SK-N-SH treated with all-trans-retinoic acid at 6 μM for 48 hours (cell line): ENCODE results near the gene IL17RC.

Experiments
- ATAC-seq: fragments of 200-7000 bp; cut with Tn5 transposase; 3 replicates; pipeline ENCODE4 v1.9.1; 2020; ENCODE audit warnings: mild to moderate bottlenecking, moderate library complexity
- ARNTL ChIP-seq: fragments of 450-650 bp; formaldehyde crosslinking; IDR thresholded peaks from 2 replicates; pipeline ENCODE4 v1.5.0; 2020; ENCODE audit warnings: low read depth, mild to moderate bottlenecking, moderate library complexity, borderline replicate concordance
- BACH2 ChIP-seq: fragments of 250-450 bp; sonication (Bioruptor Pico); IDR thresholded peaks from 2 replicates; pipeline ENCODE4 v1.9.0; 2021; ENCODE audit warnings: mild to moderate bottlenecking, borderline replicate concordance
- CSDC2 ChIP-seq: fragments of 250-450 bp; sonication (Bioruptor Pico); IDR thresholded peaks from 2 replicates; pipeline ENCODE4 v1.5.0; 2020; ENCODE audit warnings: mild to moderate bottlenecking, moderate library complexity
- CSRNP3 ChIP-seq: fragments of 250-450 bp; sonication (Bioruptor Pico); IDR thresholded peaks from 2 replicates; pipeline ENCODE4 v1.5.1; 2021; ENCODE audit warnings: mild to moderate bottlenecking, moderate library complexity
- ESRRG ChIP-seq: fragments of 250-450 bp; sonication (Bioruptor Pico); IDR thresholded peaks from 2 replicates; pipeline ENCODE4 v1.6.1; 2021; ENCODE audit warnings: mild to moderate bottlenecking
- GLIS3 ChIP-seq: fragments of 250-450 bp; sonication (Bioruptor Pico); IDR thresholded peaks from 2 replicates; pipeline ENCODE4 v1.5.0; 2020; ENCODE audit warnings: mild to moderate bottlenecking, moderate library complexity
- ISL1 ChIP-seq: fragments of 250-450 bp; sonication (Bioruptor Pico); IDR thresholded peaks from 2 replicates; pipeline ENCODE4 v2.1.2; 2022; ENCODE audit warnings: mild to moderate bottlenecking, moderate library complexity
- OSR1 ChIP-seq: fragments of 250-450 bp; sonication (Bioruptor Pico); IDR thresholded peaks from 2 replicates; pipeline ENCODE4 v1.8.0; 2022; ENCODE audit warnings: moderate library complexity, mild to moderate bottlenecking, inconsistent platforms
- PPARA ChIP-seq: fragments of 250-450 bp; sonication (Bioruptor Pico); IDR thresholded peaks from 2 replicates; pipeline ENCODE4 v1.5.0; 2020; ENCODE audit warnings: mild to moderate bottlenecking, borderline replicate concordance
- RARB ChIP-seq: fragments of 250-450 bp; sonication (Bioruptor Pico); IDR thresholded peaks from 2 replicates; pipeline ENCODE4 v1.8.0; 2021; ENCODE audit warnings: mild to moderate bottlenecking, moderate library complexity
- SNAI2 ChIP-seq: fragments of 250-450 bp; sonication (Bioruptor Pico); IDR thresholded peaks from 2 replicates; pipeline ENCODE4 v1.5.0; 2020; ENCODE audit warnings: mild to moderate bottlenecking, moderate library complexity
- TOX ChIP-seq: fragments of 250-450 bp; sonication (Bioruptor Pico); IDR thresholded peaks from 2 replicates; pipeline ENCODE4 v1.8.0; 2021; ENCODE audit warnings: mild to moderate bottlenecking, moderate library complexity, borderline replicate concordance
- ZC3H10 ChIP-seq: fragments of 250-450 bp; sonication (Bioruptor Pico); IDR thresholded peaks from 2 replicates; pipeline ENCODE4 v1.5.1; 2021; ENCODE audit warnings: mild to moderate bottlenecking, moderate library complexity
- ZFP3 ChIP-seq: fragments of 250-450 bp; sonication (Bioruptor Pico); IDR thresholded peaks from 2 replicates; pipeline ENCODE4 v1.5.0; 2020; ENCODE audit warnings: mild to moderate bottlenecking, moderate library complexity
- ZFP30 ChIP-seq: fragments of 450-650 bp; formaldehyde crosslinking; IDR thresholded peaks from 2 replicates; pipeline ENCODE4 v1.5.0; 2022; ENCODE audit warnings: mild to moderate bottlenecking, moderate library complexity
- ZNF565 ChIP-seq: fragments of 450-650 bp; formaldehyde crosslinking; conservative IDR thresholded peaks from 2 replicates; pipeline ENCODE4 v1.5.0; 2020; ENCODE audit warnings: low read depth, mild to moderate bottlenecking, moderate library complexity
- ZNF70 ChIP-seq: fragments of 450-650 bp; formaldehyde crosslinking; IDR thresholded peaks from 2 replicates; pipeline ENCODE4 v1.5.0; 2020; ENCODE audit warnings: mild to moderate bottlenecking, moderate library complexity
- ZNF8 ChIP-seq: fragments of 450-650 bp; formaldehyde crosslinking; IDR thresholded peaks from 2 replicates; pipeline ENCODE4 v1.5.0; 2020; ENCODE audit warnings: mild to moderate bottlenecking, moderate library complexity
- TF ChIP-seq, protein P1 (sequence below): fragments of 250-450 bp; sonication (Bioruptor Pico); IDR thresholded peaks from 2 replicates; pipeline ENCODE4 v1.5.0; 2020; ENCODE audit warnings: mild to moderate bottlenecking, moderate library complexity
- TF ChIP-seq, protein P2 (sequence below): fragments of 250-450 bp; sonication (Bioruptor Pico); IDR thresholded peaks from 2 replicates; pipeline ENCODE4 v1.5.1; 2020; ENCODE audit warnings: low read depth, mild to moderate bottlenecking, moderate library complexity
- TF ChIP-seq, protein P3 (sequence below): fragments of 250-450 bp; sonication (Bioruptor Pico); IDR thresholded peaks from 2 replicates; pipeline ENCODE4 v1.8.0; 2021; ENCODE audit warnings: low read depth, mild to moderate bottlenecking, moderate library complexity, borderline replicate concordance
- TF ChIP-seq, protein P4 (sequence below): fragments of 250-450 bp; sonication (Bioruptor Pico); IDR thresholded peaks from 2 replicates; pipeline ENCODE4 v1.8.0; 2020; ENCODE audit warnings: mild to moderate bottlenecking, moderate library complexity, borderline replicate concordance

The IL17RC gene

DNA sequence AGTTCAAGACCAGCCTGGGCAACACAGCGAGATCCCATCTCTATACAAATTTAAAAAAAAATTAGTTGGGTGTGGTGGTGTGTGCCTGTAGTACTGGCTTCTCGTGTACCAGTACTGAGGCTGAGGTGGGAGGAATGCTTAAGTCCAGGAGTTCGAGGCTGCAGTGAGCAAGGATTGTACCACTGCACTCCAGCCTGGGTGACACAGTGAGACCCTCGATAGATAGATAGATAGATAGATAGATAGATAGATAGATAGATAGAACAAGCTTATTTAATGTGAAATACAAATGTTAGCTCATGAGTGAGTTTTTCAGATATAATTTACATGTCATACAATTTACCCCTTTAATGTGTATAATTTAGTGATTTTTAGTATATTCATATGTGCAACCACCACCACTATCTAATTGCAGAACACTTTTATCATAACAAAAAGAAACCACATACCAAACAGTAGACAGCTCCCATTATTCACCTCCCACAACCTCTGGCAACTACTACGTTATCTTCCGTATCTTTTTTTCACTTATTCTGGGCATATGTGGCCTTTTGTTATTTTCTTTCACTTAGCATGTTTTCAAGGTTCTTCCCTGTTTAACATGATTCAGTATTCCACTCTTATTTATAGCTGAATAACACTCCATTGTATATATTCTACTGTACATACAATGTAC is 48.4 kb downstream of the IL17RC start:
- TF ChIP-seq, protein P1, sequence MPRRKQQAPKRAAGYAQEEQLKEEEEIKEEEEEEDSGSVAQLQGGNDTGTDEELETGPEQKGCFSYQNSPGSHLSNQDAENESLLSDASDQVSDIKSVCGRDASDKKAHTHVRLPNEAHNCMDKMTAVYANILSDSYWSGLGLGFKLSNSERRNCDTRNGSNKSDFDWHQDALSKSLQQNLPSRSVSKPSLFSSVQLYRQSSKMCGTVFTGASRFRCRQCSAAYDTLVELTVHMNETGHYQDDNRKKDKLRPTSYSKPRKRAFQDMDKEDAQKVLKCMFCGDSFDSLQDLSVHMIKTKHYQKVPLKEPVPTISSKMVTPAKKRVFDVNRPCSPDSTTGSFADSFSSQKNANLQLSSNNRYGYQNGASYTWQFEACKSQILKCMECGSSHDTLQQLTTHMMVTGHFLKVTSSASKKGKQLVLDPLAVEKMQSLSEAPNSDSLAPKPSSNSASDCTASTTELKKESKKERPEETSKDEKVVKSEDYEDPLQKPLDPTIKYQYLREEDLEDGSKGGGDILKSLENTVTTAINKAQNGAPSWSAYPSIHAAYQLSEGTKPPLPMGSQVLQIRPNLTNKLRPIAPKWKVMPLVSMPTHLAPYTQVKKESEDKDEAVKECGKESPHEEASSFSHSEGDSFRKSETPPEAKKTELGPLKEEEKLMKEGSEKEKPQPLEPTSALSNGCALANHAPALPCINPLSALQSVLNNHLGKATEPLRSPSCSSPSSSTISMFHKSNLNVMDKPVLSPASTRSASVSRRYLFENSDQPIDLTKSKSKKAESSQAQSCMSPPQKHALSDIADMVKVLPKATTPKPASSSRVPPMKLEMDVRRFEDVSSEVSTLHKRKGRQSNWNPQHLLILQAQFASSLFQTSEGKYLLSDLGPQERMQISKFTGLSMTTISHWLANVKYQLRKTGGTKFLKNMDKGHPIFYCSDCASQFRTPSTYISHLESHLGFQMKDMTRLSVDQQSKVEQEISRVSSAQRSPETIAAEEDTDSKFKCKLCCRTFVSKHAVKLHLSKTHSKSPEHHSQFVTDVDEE (CRISPR knock-in tag), result no peak
- TF ChIP-seq BACH2 (CRISPR knock-in tag) (no peak), ARNTL (CRISPR knock-in tag) (no peak), ZFP30 (CRISPR knock-in tag) (no peak), ZNF8 (CRISPR knock-in tag) (no peak), TOX (no peak), SNAI2 (CRISPR knock-in tag) (no peak), CSRNP3 (CRISPR knock-in tag) (no peak), ZNF70 (CRISPR knock-in tag) (no peak), CSDC2 (CRISPR knock-in tag) (no peak), ZC3H10 (CRISPR knock-in tag) (no peak), RARB (CRISPR knock-in tag) (no peak), ZFP3 (CRISPR knock-in tag) (no peak), ESRRG (CRISPR knock-in tag) (no peak), OSR1 (no peak), ISL1 (CRISPR knock-in tag) (no peak)
- TF ChIP-seq, protein P2, sequence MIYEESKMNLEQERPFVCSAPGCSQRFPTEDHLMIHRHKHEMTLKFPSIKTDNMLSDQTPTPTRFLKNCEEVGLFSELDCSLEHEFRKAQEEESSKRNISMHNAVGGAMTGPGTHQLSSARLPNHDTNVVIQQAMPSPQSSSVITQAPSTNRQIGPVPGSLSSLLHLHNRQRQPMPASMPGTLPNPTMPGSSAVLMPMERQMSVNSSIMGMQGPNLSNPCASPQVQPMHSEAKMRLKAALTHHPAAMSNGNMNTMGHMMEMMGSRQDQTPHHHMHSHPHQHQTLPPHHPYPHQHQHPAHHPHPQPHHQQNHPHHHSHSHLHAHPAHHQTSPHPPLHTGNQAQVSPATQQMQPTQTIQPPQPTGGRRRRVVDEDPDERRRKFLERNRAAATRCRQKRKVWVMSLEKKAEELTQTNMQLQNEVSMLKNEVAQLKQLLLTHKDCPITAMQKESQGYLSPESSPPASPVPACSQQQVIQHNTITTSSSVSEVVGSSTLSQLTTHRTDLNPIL (CRISPR knock-in tag), result no peak
- TF ChIP-seq, protein P3, sequence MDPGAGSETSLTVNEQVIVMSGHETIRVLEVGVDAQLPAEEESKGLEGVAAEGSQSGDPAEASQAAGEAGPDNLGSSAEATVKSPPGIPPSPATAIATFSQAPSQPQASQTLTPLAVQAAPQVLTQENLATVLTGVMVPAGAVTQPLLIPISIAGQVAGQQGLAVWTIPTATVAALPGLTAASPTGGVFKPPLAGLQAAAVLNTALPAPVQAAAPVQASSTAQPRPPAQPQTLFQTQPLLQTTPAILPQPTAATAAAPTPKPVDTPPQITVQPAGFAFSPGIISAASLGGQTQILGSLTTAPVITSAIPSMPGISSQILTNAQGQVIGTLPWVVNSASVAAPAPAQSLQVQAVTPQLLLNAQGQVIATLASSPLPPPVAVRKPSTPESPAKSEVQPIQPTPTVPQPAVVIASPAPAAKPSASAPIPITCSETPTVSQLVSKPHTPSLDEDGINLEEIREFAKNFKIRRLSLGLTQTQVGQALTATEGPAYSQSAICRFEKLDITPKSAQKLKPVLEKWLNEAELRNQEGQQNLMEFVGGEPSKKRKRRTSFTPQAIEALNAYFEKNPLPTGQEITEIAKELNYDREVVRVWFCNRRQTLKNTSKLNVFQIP (CRISPR knock-in tag), result no peak
- TF ChIP-seq, protein P4, sequence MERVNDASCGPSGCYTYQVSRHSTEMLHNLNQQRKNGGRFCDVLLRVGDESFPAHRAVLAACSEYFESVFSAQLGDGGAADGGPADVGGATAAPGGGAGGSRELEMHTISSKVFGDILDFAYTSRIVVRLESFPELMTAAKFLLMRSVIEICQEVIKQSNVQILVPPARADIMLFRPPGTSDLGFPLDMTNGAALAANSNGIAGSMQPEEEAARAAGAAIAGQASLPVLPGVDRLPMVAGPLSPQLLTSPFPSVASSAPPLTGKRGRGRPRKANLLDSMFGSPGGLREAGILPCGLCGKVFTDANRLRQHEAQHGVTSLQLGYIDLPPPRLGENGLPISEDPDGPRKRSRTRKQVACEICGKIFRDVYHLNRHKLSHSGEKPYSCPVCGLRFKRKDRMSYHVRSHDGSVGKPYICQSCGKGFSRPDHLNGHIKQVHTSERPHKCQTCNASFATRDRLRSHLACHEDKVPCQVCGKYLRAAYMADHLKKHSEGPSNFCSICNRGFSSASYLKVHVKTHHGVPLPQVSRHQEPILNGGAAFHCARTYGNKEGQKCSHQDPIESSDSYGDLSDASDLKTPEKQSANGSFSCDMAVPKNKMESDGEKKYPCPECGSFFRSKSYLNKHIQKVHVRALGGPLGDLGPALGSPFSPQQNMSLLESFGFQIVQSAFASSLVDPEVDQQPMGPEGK (CRISPR knock-in tag), result no peak
- no peak for ATAC-seq

DNA sequence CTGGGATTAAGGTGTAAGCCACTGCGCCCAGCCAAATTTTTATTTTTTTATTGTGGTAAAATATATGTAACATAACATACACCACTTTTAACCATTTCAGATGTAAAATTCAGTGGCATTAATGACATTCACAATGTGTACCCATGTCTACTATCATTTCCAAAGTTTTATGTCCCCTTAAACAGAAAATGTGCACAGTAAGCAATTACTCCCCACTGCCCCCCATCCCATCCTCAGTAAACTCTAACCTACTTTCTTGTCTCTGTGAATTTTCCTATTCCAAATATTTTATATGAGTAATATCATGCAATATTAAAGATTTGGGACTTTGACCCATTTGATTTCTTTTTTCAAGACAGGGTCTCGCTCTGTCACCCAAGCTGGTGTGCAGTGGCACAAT is 49.9 kb downstream of the IL17RC start:
- TF ChIP-seq ZNF565, result no peak
- TF ChIP-seq OSR1, result no peak
- no peak for TF ChIP-seq RARB (CRISPR knock-in tag)
- no peak for TF ChIP-seq TOX
- TF ChIP-seq ZFP30 (CRISPR knock-in tag), result no peak
- TF ChIP-seq ZNF70 (CRISPR knock-in tag), result no peak
- TF ChIP-seq CSRNP3 (CRISPR knock-in tag), result no peak
- TF ChIP-seq, protein P1 (CRISPR knock-in tag), result no peak
- TF ChIP-seq ISL1 (CRISPR knock-in tag), result no peak
- no peak for TF ChIP-seq ZFP3 (CRISPR knock-in tag)
- TF ChIP-seq PPARA (CRISPR knock-in tag), result no peak
- TF ChIP-seq ESRRG (CRISPR knock-in tag), result no peak
- TF ChIP-seq, protein P4 (CRISPR knock-in tag), result no peak
- no peak for TF ChIP-seq GLIS3 (CRISPR knock-in tag)

More for the DNA sequence above, 49.9 kb downstream of the IL17RC start:
- ATAC-seq, result no peak
